ENCODE data around the gene ATP2B3.

The ATP2B3 gene

DNA sequence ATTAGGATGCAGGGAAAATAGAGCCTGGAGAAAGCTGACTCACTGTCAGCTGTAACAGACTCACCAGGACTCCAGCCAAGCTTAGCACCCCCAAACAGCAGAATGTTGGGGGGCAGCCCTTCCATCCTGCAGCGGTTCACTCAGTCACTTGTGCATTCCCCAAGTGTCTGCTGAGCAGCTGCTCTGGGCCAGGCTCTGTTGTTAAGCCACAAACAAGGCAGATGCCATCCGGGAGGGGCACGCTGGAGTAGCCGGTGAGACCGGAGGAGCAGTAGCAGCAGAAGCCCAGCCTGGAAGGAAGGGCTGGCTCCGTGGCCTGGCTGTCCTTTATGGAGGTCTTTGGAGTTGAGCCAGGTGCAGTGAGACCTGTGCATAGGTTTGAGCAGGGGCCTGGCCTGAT is 59.5 kb downstream of the ATP2B3 start:
- no peak for DNase-seq

- no peak for DNase-seq
Observed at GRCh38 chrX:153578200-153578835, 60.9 kb downstream of the ATP2B3 start.

DNA sequence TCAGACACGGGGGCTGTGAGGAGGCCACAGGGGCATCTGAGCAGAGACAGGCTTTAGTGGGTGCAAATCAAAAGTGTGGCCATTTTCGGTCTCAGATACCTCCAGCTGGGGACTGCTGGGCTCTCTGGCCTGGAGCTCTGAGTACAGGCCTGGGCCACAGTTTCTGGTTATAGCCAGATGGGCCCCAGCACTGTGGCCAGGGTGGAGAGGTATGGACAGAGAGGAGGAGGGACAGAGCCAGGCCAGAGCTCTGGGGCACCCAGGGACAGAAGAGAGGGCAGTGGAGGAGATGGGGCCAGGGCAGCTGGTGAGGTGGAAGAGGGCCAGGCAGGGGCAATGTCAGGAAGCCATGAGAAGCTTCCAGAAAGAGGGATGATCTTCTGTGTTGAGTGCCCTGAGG is 61.4 kb downstream of the ATP2B3 start:
- DNase-seq = no peak

- no peak for DNase-seq
Observed at GRCh38 chrX:153580700-153581386, 63.4 kb downstream of the ATP2B3 start.

DNA sequence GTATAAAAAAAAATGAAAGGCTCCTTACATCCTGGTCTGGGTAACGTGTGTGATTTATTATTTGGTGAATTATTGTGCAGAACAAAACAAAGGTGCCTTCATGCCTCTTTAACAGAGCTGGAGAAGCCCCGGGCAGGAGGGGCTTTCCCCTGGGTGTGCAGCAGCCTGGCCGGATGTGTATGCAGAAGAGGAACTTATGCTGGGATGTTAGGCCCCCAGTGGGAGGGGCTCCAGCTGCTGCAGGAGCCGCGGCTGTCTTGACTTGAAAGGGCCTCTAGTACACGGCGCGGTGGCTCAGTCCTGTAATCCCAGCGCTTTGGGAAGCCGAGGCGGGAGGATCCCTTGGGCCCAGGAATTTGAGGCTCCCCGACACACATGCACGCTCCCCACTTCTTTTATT is 65.5 kb downstream of the ATP2B3 start:
- DNase-seq = no peak

- no peak for DNase-seq
Observed at GRCh38 chrX:153583433-153583832, 66.0 kb downstream of the ATP2B3 start.

DNA sequence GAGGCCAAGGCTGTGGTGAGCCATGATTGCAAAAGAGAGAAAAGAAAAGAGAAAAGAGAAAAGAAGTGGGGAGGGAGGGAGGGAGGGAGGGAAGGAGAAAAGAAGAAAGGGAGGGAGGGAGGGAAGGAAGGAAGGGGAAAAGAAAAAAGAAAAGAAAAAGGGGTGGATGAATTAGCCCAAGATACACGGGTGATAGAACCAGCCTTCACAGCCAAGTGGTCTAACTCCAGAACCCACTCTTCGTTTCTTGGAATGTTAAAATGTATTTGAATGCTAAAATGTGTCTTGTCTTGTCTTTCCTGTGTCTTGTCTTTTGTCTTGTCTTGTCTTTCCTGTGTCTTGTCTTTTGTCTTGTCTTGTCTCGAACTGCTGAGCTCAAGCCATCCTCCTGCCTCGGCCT is 68.4 kb downstream of the ATP2B3 start:
- DNase-seq = no peak

DNA sequence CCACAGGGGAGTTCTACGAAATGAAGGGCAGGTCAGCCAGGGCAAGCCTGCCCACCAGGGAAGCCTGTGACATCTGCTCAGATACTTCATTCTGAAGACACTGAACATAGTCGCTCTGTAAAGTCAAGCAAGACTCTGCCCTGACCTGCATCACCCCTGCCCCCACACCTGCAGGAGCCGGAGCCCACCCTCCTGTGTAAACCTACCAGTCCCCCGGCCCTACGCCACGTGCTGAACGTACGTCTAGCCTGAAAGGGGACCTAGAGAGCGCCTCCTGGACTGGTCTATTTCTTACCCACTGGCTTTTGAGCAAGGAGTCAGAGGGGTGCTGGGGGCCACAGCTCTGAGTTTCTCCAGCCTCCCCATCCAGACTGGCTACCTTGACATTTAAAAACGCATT is 69.9 kb downstream of the ATP2B3 start:
- DNase-seq = no peak

- no peak for DNase-seq
Observed at GRCh38 chrX:153588021-153588781, 70.8 kb downstream of the ATP2B3 start.

DNA sequence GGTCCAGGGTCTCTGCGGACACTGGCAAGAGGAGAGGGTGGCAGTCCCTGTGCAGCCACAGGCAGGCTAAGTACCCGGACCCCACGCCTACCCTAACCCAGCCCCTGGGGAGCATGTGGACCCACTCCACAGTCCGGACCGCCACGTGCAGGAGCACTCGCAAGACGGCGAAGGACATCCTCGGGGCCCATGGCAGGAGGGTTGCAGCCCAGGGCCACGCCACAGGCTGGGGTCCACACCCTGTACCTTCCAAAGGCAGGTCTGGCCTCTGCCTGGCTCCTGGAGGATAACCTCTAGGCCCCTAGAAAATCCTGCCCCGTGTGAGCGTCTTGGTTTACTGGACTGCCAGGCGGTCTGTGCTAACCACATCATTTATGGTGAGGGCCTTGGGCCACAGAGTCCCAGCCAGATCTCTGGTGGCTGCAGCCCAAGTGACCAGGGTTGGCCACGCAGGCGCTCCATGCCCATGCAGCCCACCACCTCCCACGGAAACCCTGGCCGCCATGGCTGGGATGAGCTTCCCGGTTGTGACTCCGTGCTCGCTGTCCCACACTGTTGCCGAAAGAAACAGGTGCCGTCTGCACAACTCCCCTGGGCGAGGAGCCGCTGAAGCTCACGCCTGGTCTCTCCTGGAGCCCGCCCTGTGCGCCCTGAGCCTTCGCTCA is 71.5 kb downstream of the ATP2B3 start:
- DNase-seq = no peak

- no peak for DNase-seq
Observed at GRCh38 chrX:153590961-153591956, 73.8 kb downstream of the ATP2B3 start.

DNA sequence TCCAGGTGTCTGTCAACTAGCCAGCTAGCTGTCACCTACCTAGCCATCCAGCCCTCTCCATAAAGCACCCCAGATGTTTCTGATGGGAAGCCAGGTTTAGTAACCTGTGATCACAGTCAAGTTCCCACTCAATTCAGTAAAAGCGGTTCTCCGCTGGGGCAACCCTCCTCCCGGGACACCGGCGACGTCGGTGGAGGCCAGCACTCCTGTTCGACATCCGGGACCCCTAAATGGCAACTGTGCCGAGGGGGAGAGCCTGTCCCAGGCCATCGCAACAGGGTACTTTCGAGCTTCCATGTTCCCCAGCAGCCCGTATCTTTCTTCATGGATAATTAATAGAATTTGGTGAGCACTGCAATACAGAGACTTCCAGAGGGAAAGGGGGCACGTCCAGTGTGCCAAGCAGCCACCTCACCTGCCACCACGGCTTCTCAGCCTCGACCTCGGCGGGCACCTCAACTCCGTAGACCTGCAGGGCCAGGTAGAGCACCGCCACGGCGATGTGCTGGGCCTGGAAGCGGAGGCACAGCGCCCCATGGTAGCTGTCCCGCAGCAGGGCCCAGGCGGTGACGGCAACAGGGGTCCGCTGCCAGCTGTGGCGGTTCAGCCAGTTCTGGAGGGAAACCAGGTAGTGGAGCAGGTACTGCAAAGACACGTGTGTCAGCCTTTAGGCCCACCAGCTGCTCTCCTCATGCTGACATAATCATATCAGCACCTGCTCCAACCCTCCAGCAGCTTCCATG is 74.8 kb downstream of the ATP2B3 start:
- DNase-seq = no peak

DNA sequence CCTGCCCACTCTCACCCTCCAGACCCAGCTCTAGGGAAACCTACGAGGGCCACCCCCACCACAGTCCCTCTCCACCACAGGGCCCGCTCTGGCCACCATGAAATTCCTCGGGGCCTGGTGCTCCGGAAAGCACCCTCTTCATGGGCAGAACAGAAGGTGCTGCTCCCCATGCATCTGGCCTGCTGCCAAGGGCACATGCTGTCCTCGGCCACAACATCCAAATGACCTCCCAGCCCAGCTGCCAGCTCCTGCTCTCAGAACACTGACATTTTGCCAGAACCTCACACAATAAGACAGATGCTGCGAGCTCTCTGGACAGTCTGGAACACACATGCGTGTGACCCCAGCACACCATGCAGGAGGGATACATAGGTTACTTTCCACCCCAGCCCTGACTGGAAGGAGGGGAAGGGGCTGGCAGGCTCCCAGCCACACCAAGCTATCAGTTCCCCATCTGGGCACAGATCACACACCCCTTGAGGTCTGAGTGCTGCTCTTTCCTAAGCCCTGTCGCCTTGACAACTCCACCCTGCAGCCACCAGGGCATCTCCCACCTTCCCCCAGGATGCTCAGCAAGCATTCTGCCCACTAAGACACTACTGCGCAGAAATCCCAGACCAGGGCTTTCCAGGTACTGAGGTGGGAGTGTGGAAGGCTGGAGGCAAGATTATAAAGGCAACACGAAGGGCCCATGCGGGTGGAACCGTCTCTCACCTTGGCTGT is 75.7 kb downstream of the ATP2B3 start:
- no peak for DNase-seq

GRCh38 chrX:153593811-153594500 is 76.5 kb downstream of the ATP2B3 start:
- DNase-seq = no peak

- DNase-seq = no peak
Observed at GRCh38 chrX:153595387-153595786, 77.9 kb downstream of the ATP2B3 start.

DNA sequence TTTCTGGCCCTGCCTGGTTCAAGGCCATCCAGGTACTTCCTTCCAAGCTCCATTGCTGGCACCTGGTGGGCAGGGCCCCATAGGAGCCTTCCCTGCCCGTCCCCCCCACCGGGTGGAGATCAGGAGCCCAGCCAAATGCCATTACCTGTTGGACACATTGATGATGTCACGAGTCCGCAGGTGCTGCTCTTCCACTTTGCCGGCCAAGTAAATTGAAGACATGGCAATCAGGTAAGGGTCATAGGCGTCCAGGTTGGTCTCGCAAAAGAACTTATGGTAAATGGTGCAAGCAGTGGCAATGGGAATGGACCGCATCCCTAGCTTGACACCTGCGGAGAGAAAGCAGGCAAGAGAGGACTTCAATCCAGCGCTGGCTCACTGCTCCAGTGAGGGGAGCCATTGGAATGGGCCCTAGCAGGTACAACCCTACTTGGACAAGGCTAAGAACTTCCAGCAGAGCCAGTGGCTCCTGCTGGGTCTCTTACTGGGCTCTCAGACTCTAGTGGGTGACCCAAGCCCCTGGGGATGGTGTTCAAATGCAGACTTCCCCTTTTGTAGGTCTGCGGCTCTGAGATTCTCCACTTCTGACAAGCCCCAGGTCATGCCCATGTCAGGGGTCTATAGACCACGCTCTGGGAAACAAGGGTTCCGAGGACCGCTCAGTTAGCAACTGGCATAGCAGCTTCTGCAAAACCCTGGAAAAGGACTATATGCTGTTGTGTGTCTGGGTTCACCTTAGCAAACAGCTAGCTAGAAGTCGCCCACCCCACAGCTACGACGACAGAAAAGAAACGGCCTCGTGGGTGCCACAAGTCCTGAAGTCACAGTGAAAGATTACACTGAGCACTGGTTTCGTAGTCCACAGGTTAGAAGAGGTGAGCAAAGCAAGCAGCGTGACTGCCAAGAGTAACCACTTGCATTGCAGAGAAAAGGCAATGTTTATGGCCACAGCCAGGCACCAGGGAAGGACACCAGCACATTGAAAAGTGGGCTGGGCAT is 78.7 kb downstream of the ATP2B3 start:
- DNase-seq = no peak

- DNase-seq = no peak
Observed at GRCh38 chrX:153596981-153597750, 79.7 kb downstream of the ATP2B3 start.

- no peak for DNase-seq
Observed at GRCh38 chrX:153598541-153599191, 81.2 kb downstream of the ATP2B3 start, which contains the start of gene CCNQ. Gene CCNQ (minus strand): TSS chrX:153599139. CDS start chrX:153599073, 66 bp downstream.
